Vagina (tissue), 2 donors: ENCODE measurements around the gene CDH3. TPM values are rescaled to one million over a fixed set of nuclear protein-coding genes. Genes with fewer than 3 reads are reported as not detected.

Experiments
- DNase-seq, 2 donors: peaks; one replicate each; pipeline ENCODE4 v3.0.0-alpha.2; 2017; ENCODE audit errors: extremely low spot score in 2 of 2
- H3K27ac ChIP-seq: fragments of 200-600 bp; sonication (generic); one replicate; pipeline ENCODE4 v1.5.1; 2019
- H3K27me3 ChIP-seq: fragments of 200-600 bp; sonication (generic); one replicate; pipeline ENCODE4 v1.5.1; 2019
- H3K36me3 ChIP-seq, 2 donors: fragments of 200-600 bp; sonication (generic); one replicate each; pipeline ENCODE4 v1.5.1; 2017 to 2019
- H3K4me1 ChIP-seq: fragments of 200-600 bp; sonication (generic); one replicate; pipeline ENCODE4 v1.5.1; 2019
- H3K4me3 ChIP-seq, 2 donors: fragments of 200-600 bp; sonication (generic); 1 replicate in 1 of 2; 2 replicates in 1 of 2; pipeline ENCODE4 v1.5.1; 2016 to 2019
- H3K9me3 ChIP-seq: fragments of 200-600 bp; sonication (generic); one replicate; pipeline ENCODE4 v1.5.1; 2019
- POLR2A ChIP-seq, 2 donors: fragments of 450-650 bp; IDR thresholded peaks; one replicate each; pipeline ENCODE4 v1.6.1; 2017; ENCODE audit warnings: antibody characterized with exemption in 2 of 2, mild to moderate bottlenecking in 2 of 2, moderate library complexity in 2 of 2
- POLR2AphosphoS5 ChIP-seq, 2 donors: sonication (generic); formaldehyde crosslinking; IDR thresholded peaks; one replicate each; pipeline ENCODE4 v1.9.0; 2017; ENCODE audit warnings: antibody characterized with exemption in 2 of 2, mild to moderate bottlenecking in 2 of 2, low read depth in 1 of 2; ENCODE audit not compliant: insufficient read depth in 1 of 2
- intact Hi-C: fragments of 100-400 bp; cut with DNase I; formaldehyde crosslinking; loops from one replicate; pipeline ENCODE4 v1.15.1; 2023
- total RNA-seq: library from RNA; depleted of rRNA; stranded (reverse); fragments of >200 nt; gene quantifications from one replicate; pipeline ENCODE4 v1.2.3, GENCODE V29; 2016
- TF ChIP-seq, protein P1 (sequence below), 3 experiments: fragments of 450-650 bp in 2 of 3; fragments of 200-600 bp in 1 of 3; sonication (generic) in 1 of 3; IDR thresholded peaks; one replicate each; pipeline ENCODE4 v1.5.1; 2017 to 2019; ENCODE audit warnings: antibody characterized with exemption in 3 of 3, mild to moderate bottlenecking in 2 of 3, moderate library complexity in 2 of 3

Gene CDH3
- total RNA-seq, 1 donor from 2014 or later, result 35.4 TPM

DNA sequence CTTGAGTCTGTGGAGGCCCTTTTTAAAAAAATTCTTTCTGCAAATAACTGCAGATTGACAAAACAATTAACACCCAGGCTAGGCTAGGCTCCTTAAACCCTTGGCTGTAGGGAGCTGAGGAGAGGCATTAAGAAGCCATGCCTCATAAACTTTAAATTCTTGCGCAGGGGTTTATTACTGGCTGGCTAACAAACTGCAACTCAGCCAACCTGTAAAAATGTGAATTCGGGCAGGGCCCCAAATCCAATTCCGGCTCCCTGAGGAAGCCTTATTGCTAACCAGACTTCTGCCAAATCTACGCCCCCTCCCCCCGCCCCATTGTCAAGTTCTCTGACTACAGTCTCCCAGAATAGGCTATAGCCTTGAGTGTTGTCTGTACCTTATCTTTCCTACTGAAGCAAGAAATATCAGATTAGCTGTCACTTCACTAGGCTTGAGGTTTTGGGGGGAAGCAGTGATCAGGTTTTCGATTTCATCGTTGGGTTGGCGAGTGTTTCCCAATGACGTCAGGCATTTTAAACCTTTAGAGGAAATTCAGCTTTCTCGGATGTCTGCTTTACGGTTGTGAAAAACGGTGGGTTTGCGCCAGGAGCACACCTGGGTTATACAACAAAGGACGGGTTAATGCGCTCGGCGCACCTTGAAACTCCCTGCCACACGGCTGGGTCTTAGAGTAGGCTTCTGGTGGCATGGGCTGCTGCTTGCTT is 2.0 kb downstream of the CDH3 start:
- Histone ChIP-seq H3K4me3 (no peak overlapping the region), H3K27ac (no peak overlapping the region), H3K9me3 (no peaks in the 10 kb centered on the region), H3K36me3 (no peaks in the 10 kb centered on the region), H3K4me1 (peaks cover 29% of the 10 kb centered on the region), H3K27me3 (no peaks in the 10 kb centered on the region)
- DNase-seq, result no peak
- intact Hi-C loops, result no loop called here
- TF ChIP-seq POLR2A (IDR thresholded peaks at IDR 0.05) (no peak), POLR2AphosphoS5 (IDR thresholded peaks at IDR 0.05; ENCODE audit: insufficient read depth in 1 of 2, low read depth in 1 of 2) (no peak)
- TF ChIP-seq, protein P1, sequence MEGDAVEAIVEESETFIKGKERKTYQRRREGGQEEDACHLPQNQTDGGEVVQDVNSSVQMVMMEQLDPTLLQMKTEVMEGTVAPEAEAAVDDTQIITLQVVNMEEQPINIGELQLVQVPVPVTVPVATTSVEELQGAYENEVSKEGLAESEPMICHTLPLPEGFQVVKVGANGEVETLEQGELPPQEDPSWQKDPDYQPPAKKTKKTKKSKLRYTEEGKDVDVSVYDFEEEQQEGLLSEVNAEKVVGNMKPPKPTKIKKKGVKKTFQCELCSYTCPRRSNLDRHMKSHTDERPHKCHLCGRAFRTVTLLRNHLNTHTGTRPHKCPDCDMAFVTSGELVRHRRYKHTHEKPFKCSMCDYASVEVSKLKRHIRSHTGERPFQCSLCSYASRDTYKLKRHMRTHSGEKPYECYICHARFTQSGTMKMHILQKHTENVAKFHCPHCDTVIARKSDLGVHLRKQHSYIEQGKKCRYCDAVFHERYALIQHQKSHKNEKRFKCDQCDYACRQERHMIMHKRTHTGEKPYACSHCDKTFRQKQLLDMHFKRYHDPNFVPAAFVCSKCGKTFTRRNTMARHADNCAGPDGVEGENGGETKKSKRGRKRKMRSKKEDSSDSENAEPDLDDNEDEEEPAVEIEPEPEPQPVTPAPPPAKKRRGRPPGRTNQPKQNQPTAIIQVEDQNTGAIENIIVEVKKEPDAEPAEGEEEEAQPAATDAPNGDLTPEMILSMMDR (IDR thresholded peaks at IDR 0.05), result no peak

GRCh38 chr16:68651136-68651535 is 6.0 kb downstream of the CDH3 start:
- DNase-seq, result no peak
- H3K27me3 ChIP-seq, result no peaks in the 10 kb centered on the region
- H3K4me1 ChIP-seq, result peaks cover 4% of the 10 kb centered on the region
- H3K9me3 ChIP-seq, result no peaks in the 10 kb centered on the region
- no peak overlapping the region for H3K27ac ChIP-seq
- no peaks in the 10 kb centered on the region for H3K36me3 ChIP-seq
- intact Hi-C loops, result no loop called here
- TF ChIP-seq, protein P1 (IDR thresholded peaks at IDR 0.05), result no peak
- TF ChIP-seq POLR2AphosphoS5 (IDR thresholded peaks at IDR 0.05; ENCODE audit: insufficient read depth in 1 of 2, low read depth in 1 of 2), result no peak
- TF ChIP-seq POLR2A (IDR thresholded peaks at IDR 0.05), result no peak
- H3K4me3 ChIP-seq, result no peak overlapping the region

DNA sequence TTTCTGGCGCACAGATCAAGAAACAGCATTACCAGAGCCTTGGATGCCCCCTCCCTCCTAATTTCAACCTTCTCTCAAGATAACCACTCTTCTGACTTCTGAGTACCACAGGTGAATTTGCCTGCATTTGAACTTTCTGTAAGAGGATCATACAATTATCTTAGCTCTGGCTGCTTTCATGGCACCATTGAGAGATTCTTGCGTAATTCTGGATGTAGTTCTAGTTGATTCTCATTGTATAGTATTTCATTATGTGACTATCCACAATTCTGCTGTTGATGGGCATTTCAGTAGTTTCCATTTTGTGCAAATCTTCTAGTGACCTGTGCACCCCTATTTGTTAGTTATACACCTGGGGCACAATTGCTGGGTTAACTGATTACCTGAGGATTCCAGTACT is 7.5 kb downstream of the CDH3 start:
- no peak for DNase-seq
- Histone ChIP-seq H3K27ac (no peak overlapping the region), H3K4me3 (no peak overlapping the region), H3K27me3 (no peaks in the 10 kb centered on the region), H3K9me3 (no peaks in the 10 kb centered on the region), H3K36me3 (no peaks in the 10 kb centered on the region), H3K4me1 (peaks cover 2% of the 10 kb centered on the region)
- TF ChIP-seq, protein P1 (IDR thresholded peaks at IDR 0.05), result no peak
- TF ChIP-seq POLR2A (IDR thresholded peaks at IDR 0.05), result no peak
- no peak for TF ChIP-seq POLR2AphosphoS5 (IDR thresholded peaks at IDR 0.05; ENCODE audit: insufficient read depth in 1 of 2, low read depth in 1 of 2)
- intact Hi-C loops, result no loop called here

DNA sequence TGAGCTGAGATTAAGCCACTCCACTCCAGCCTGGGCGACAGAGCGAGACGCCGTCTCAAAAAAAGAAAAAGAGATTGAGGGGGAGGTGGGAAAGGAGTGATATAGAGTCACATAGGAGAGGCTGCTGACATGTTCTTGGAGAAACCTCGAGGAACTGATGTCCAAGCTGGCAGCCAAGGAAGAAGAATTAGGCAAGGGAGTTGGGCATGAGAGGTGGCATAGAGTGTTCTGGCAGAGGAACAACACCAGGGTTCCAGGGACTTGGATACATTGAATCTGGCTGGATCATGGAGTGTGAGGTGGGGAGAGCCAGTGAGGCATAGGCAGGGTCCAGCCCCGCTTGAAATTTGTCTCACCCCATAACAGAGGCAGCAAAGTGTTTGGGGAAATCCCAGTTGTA is 10.7 kb downstream of the CDH3 start:
- H3K4me3 ChIP-seq, result no peak overlapping the region
- intact Hi-C loops, result no loop called here

DNA sequence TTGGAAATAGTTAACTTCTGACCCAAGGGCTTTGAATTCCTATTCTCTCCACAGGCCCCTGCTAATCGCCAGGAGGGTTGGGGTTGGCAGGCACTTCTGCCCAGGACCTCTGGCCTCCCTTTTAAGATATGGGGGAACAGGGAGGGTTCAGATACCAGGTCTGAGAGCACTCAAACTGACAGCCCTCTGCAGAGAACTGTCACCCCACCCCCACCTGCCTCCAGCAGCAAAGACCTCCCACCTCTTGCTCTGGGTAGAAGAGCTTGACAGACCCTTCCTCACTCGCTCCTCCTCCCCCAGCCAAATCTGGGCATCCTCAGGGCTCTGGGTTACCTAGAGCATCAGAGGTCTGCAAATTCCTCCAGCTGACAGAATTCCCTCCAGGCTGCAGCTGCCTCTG is 11.6 kb downstream of the CDH3 start:
- Histone ChIP-seq H3K4me3 (no peak overlapping the region), H3K9me3 (no peaks in the 10 kb centered on the region), H3K36me3 (no peaks in the 10 kb centered on the region), H3K27ac (no peak overlapping the region), H3K4me1 (peaks cover 23% of the 10 kb centered on the region), H3K27me3 (no peaks in the 10 kb centered on the region)
- intact Hi-C loops, result no loop called here
- no peak for TF ChIP-seq POLR2AphosphoS5 (IDR thresholded peaks at IDR 0.05; ENCODE audit: insufficient read depth in 1 of 2, low read depth in 1 of 2)
- TF ChIP-seq, protein P1 (IDR thresholded peaks at IDR 0.05), result no peak
- no peak for TF ChIP-seq POLR2A (IDR thresholded peaks at IDR 0.05)
- no peak for DNase-seq

More for the DNA sequence above, 10.7 kb downstream of the CDH3 start:
- no peak for DNase-seq
- no peaks in the 10 kb centered on the region for H3K36me3 ChIP-seq
- TF ChIP-seq, protein P1 (IDR thresholded peaks at IDR 0.05), result no peak
- TF ChIP-seq POLR2A (IDR thresholded peaks at IDR 0.05) (no peak), POLR2AphosphoS5 (IDR thresholded peaks at IDR 0.05; ENCODE audit: insufficient read depth in 1 of 2, low read depth in 1 of 2) (no peak)
- H3K4me1 ChIP-seq, result peaks cover 23% of the 10 kb centered on the region
- no peaks in the 10 kb centered on the region for H3K9me3 ChIP-seq
- H3K27me3 ChIP-seq, result no peaks in the 10 kb centered on the region
- H3K27ac ChIP-seq, result no peak overlapping the region
